CD4-positive, alpha-beta T cell treated with Interleukin-4 for 1 hour (primary cell): Measurements from ENCODE around the gene GSTK1.
A peak's percentile ranks its signal among the peaks of the same experiment; 100 is the strongest.
"Not testable (repeated sequence)": the region's sequence is repeated elsewhere in the genome, so short reads cannot be mapped to it uniquely, and the experiment has no call there.

Source experiments
- DNase-seq, 2 donors: peaks; one replicate each; pipeline ENCODE4 v3.0.0-alpha.2; 2020 to 2022

Gene GSTK1

GRCh38 chr7:143279186-143280098 lies 16.2 kb downstream of the GSTK1 start:
- peak in 1 of 2 donors; percentile 75 for DNase-seq

GRCh38 chr7:143280160-143280559 lies 16.9 kb downstream of the GSTK1 start:
- no peak for DNase-seq

- DNase-seq = no peak
Measured at GRCh38 chr7:143280566-143280965, 17.3 kb downstream of the GSTK1 start.

GRCh38 chr7:143281529-143281928 lies 18.3 kb downstream of the GSTK1 start:
- DNase-seq = no peak

- no peak for DNase-seq
Measured at GRCh38 chr7:143282124-143282523, 18.9 kb downstream of the GSTK1 start.

GRCh38 chr7:143283381-143283780 lies 20.1 kb downstream of the GSTK1 start:
- no peak for DNase-seq

- no peak for DNase-seq
Measured at GRCh38 chr7:143284591-143285469, 21.6 kb downstream of the GSTK1 start, which contains the start of gene TMEM139. Gene TMEM139 (plus strand): TSS chr7:143284958. CDS start chr7:143285958, 1,000 bp downstream.

- no peak for DNase-seq
Measured at GRCh38 chr7:143285470-143285778, 22.2 kb downstream of the GSTK1 start.

- DNase-seq = no peak
Measured at GRCh38 chr7:143285806-143286521, 22.7 kb downstream of the GSTK1 start.

GRCh38 chr7:143286522-143286890 lies 23.3 kb downstream of the GSTK1 start:
- DNase-seq = no peak

- no peak for DNase-seq
Measured at GRCh38 chr7:143287339-143287934, 24.2 kb downstream of the GSTK1 start.

- peak; percentile 99 for DNase-seq
Measured at GRCh38 chr7:143287935-143288826, 24.9 kb downstream of the GSTK1 start, which contains the start of gene CASP2. Gene CASP2 (plus strand): TSS chr7:143288351. CDS start chr7:143288456, 105 bp downstream.

GRCh38 chr7:143288836-143289235 lies 25.6 kb downstream of the GSTK1 start:
- DNase-seq = no peak

- DNase-seq = no peak
Measured at GRCh38 chr7:143289421-143289820, 26.2 kb downstream of the GSTK1 start.

- not testable (repeated sequence) for DNase-seq
Measured at GRCh38 chr7:143289888-143290287, 26.6 kb downstream of the GSTK1 start.

- DNase-seq = no peak
Measured at GRCh38 chr7:143290293-143290692, 27.1 kb downstream of the GSTK1 start.

- no peak for DNase-seq
Measured at GRCh38 chr7:143292876-143293275, 29.6 kb downstream of the GSTK1 start.

GRCh38 chr7:143295870-143296269 lies 32.6 kb downstream of the GSTK1 start:
- DNase-seq = no peak

- DNase-seq = no peak
Measured at GRCh38 chr7:143296686-143297085, 33.4 kb downstream of the GSTK1 start.

- DNase-seq = no peak
Measured at GRCh38 chr7:143299346-143299745, 36.1 kb downstream of the GSTK1 start.

GRCh38 chr7:143299840-143300239 lies 36.6 kb downstream of the GSTK1 start:
- DNase-seq = peak; percentile 60 to 72
